ENCODE results near the gene ATP1A1.

The ATP1A1 gene

DNA sequence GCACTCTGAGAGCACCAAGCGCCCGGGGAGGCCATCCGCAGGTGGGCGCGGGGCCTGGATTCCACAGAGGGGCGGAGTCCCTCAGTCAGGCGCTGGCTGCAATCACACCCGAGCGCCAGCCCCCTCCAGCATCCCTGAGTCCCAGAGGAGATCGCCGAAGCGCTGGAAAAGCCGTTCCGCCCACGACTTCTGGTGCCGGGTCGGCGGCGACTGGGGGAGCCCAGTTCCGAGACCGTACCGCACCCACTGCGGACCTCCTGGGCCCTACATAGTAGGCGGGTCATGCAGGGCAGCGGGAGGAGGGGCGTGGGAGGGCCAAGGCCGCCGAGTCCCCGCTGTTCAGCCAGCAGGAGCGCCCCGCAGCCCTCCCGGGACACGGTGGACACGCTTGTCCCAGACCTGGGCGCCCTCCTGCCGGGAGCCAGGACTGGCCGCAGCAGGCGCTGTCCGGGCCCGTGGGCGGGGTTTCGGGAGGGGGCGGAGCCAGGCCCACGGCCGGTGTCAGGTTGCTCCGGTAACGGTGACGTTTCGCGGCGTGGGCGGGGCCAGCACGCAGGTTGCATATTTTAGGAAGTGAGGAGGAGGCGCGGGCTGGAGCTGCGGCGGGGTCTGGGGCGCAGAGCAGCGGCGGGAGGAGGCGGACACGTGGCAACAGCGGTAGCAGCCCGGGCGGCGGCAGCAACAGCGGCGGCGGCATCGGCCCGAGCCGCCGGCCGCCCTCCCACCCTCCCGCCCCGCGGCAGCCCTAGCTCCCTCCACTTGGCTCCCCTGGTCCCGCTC lies at the start of gene ATP1A1:
Gene ATP1A1 (plus strand): TSS at position 594 of the 780 bp plus-strand sequence. CDS start 268 bp downstream, outside the sequence.
- DNase-seq = peak; percentile 98

DNA sequence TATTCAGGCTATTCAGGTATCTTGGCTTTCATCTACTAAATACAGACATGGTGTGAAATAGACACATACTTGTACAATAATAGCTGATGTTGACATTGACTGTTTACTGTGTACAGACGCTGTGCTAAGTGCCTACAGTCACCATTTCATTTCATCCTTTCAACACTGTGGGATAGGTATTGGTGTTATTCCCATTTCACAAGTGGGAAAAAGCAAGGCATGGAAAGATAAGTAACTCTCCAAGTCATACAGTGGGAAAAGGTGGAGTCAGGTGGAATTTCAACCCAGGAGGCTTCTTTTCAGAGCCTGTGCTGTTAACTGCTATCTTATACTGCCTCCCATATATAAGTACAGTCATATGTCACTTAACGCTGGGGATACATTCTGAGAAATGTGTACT lies 49.6 kb upstream of the ATP1A1 start:
- DNase-seq = no peak

DNA sequence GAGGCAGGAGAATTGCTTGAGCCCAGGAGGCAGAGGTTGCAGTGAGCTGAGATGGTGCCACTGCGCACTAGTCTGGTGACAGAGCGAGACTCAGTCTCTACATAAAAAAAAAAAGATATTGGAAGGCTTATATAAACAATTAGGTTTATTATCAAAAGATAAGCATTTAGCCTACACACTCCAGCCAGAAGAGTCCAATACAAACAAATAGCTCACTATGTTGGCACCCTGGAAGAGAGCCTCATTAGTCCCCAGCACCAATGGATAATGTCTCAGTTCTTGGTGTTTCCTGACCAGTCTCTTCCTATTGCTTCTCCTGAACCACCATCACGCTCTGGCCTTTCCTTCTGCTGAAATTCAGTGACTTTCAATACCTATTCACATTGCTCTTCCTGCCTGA lies 48.6 kb upstream of the ATP1A1 start:
- DNase-seq = no peak

DNA sequence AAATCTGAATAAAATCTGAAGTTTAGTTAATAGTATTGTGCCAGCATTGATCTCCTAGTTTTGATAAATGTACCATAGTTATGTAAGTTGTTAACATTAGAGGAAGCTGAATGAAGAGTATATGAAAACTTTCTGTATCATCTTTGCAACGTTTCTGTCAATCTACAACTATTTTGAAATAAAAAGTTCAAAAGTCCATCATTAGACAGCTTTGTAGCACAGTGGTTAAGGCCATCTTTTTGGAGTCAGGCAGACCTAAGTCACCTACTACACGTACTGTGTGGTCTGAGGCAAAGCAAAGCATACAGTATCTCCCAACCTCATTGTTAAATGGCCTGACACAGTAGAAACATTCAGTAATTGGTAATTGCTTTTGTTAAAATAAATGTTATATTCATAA lies 47.9 kb upstream of the ATP1A1 start:
- no peak for DNase-seq

DNA sequence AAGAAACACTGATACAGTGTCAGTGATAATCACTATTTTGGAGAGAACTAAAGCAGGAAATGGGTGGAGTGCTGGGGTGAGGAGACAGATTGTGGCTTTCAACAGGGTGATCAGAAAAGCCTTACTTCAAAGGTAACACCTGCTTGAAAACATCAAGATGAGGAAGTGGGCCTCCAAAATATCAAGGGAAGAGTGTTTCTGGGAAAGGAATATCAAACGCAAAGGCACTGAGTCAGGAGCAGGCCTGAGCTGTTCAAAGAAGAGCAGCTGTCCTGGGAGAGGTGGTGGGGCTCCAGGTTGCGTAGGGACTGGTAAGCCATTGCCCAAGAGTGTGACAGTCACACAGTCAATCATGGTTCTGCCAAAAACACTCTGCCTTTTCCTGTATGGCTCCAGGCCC lies 47.1 kb upstream of the ATP1A1 start:
- peak; percentile 16 for DNase-seq

DNA sequence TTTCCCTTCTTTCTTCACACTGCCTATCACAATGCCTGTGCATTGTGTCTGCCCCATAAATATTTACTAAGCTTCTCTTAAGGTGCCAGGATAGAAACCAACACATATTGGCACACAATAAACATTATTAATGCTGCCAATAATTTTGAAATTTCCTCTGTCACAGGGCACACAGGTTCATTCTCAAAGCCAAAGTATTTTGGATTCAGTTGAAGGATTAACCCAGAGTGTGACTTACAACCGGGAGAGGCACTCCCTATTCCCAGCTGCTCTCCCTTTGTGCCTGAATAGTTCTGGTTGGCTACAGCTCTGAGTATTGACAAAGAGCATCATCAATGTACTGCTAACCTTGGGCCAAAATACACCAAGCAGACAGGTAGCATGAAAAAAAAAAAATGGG lies 46.6 kb upstream of the ATP1A1 start:
- DNase-seq = no peak

DNA sequence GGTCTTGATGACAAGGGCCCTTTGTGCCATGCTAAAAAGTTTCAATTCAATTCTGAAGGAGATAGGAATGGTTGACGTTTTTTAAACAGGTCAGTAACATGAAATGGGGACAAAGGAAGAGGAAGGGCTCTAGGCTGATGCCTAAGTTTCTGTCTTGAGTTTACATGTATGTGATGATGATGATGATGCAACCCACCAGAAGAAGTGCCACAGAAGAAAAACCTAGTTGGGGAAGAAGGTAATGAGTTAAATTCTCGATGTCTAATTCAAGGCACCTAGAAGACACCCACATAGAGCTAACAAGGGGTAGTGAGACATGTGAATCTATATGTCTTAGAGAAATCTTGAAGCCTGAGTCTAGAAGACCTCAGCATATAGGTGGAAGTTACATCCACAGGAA lies 44.4 kb upstream of the ATP1A1 start:
- DNase-seq = no peak

DNA sequence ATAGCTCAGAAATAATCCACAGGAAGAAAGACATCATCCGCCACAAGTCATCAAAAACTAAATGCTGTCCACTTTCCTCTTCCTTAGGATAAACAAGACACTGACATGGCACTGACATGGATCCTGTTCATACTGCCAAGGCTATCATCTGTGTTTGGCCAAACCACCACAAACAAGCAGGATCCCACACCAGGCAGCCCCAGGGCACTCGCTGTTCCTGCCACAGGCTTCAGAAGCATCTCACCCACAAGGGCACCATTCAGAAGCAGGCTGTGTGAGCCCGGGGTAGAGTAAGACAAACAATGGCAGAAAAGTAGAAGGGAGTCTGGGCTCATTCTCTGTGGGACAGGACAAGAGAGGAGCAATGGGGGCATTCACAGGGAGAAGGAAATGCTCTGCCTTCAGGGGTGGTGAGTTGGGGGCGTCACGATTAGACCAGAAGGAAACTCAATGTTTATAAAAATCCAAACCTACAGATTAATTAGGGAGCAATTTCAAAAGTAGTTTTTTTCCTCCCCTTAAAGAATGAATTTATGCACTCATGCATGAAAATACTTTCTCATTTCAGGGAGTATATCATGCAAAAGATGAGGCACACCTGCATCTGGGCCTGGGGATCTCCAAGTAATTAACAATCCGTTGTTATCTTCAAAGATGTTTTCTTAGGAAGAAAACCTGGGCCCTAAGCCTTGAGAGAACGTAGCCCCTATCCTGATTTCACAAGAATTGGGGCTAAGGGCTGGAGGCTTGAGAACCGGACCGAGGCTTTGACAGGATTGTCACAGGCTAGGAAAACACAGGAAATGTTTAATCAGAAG lies 43.3 kb upstream of the ATP1A1 start:
- no peak for DNase-seq

DNA sequence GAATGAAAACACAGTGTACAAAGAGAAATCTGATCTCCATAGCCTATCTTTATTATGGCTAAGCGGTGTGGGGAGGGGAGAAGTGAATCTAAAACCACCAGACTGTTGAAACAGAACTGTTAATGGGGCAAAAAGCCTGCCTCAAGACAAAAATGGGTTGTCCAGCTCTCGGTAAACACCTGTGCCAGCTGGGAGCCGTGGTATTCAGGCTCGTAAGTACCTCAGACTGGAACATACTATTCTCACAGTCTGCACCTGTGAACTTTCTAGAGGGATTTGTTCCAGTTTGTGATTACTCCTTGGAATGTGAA lies 42.7 kb upstream of the ATP1A1 start:
- DNase-seq = no peak

DNA sequence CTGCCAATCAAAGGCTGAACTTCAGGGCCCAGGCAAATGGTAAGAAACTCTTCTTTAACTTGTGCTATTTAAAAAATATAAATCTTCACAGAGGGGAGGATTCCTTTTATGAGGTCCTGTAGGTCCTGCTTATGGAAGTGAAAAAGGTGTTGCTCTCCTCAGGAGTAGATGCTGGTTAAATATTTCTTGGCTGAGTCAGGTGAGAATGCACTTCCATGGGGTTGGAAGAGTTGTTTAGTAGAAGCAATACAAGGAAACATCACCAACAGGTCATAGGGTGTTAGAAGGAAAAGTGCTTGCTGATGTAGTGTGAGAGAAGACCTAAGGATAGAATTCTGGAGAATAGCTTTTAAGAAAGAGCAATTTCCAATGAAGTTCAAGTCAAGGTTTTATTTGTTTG lies 42.2 kb upstream of the ATP1A1 start:
- no peak for DNase-seq

DNA sequence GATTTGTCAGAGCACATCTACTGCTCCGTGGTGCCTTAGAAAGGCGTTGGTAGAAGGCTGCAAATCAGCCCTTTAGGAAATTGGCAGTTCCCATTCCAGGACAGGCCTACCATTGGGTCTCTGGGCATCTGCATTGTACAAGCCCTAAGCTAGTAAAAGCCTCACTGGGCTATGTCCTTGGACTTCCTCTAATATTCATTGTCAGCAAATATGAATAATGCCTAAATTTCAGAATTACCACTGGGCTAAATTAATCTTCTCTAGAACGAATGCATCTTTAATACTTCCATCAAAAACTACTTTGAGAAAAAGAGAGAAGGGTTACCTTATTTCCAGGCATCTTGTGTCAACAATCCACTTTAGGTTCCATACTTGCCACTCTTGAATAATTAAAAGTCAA lies 41.5 kb upstream of the ATP1A1 start:
- DNase-seq = no peak

DNA sequence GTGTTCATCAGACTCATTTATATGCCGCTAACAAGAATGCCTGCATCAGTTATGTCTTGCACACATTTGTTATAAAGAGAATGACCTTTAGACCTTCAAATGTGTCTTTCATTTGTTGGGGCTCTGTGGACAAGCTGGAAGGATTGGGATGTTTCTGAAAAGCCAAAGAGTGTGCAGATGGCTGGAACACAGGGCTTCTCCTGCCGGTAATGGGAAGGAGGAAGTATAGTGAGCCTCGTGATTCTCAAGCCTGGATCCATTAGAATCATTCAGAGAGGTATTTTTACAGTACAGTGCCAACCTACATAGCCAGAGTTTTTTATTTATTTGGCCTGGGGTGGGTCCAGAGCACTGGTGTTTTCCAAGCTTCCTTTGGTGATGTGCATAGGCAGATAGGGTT lies 40.6 kb upstream of the ATP1A1 start:
- no peak for DNase-seq

DNA sequence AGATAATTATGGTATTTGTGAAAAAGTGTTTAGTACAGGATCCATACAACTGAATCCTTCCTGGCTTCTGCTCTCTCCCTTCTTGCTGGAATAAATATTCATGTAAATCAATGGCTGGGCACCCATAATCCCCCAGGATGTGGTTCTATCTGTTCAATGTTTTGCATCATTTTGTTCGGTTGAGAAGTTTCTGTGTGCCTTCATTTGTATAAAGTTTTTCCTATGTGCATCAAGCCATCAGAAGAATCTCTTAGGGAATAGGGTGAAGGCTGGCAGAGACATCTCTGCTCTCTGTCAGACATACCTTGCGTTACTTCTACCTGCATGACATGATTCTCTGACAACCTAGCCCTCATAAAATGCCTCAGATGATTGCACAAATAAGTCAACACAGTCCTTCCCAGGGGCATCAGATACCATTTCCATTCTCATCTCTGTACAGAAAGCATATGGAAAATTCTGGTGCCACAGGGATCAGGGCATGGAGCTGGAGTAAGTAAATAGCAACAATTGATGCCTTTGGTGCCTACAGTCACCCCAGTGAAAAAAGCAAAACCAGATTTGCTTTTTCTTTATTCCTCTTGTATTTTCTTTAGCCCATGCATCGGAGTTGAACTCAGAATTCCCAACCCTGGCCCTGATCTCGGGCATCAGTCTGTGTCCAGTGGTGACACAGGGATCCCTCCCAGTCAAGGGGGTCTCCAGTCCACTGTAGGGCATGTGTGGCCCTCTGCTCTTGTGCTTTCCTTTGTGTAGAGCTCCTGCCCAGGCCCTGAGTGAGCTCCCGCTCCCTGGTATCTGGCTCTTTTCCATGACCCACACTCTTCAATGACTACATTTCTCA lies 39.7 kb upstream of the ATP1A1 start:
- no peak for DNase-seq

DNA sequence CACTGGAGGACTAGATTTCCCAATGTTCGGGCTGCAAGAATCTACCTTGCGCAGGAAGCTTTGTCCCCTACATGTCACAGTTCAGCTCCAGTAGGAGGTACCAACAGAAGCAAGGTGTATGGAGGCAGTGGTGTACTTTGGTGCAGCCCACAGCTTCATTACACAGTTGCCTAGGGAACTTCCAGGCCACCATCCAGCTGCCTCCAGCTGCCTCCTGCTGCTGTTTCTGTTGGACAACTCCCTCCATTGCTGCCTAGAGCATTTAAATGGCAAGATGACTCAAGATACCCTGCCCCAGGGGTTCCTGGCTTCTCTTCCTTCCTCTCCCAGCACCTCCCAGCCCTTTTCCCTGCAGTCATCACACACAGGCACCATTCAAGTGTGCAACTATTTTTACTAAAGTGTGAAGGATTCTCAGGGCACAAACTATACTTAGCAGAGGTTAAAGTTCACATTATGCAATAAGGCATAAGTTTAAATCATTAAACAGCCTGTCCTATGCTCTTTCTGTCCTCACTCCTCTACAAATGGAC lies 39.0 kb upstream of the ATP1A1 start:
- no peak for DNase-seq

DNA sequence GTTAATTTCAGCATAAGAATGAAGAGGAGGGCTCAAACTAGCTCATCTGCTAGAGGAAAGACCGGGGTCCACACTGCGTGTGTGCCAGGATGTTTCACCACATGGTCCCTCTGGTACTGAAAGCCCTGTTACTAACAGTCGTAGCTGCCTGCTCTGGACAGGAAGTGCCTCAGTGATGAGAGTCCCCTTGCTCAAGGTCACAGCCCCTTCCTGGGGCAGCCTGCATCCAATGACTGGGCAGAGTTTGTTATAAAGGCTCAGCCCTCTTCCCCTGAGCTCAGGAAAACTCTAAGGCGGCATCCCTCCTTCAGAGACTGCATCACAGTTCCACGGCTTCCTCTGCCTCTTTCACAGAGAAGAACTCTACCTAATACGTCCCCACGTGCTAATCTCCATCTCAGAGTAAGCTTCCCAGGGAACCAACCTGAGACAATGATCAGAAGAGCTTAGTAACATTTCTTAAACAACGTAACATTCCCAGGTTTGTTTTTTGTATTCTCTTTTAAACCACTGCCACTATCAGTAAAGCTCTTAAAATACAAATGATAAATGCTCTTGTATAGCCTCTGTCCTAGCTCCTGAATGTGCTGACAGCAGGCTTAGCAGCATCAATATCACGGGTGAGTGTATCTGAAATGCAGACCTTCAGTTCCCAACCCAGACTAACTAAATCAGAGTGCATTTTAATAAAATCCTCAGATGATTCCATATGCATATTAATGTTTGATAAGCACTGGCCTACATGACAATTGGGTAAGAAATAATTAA lies 38.0 kb upstream of the ATP1A1 start:
- DNase-seq = no peak

DNA sequence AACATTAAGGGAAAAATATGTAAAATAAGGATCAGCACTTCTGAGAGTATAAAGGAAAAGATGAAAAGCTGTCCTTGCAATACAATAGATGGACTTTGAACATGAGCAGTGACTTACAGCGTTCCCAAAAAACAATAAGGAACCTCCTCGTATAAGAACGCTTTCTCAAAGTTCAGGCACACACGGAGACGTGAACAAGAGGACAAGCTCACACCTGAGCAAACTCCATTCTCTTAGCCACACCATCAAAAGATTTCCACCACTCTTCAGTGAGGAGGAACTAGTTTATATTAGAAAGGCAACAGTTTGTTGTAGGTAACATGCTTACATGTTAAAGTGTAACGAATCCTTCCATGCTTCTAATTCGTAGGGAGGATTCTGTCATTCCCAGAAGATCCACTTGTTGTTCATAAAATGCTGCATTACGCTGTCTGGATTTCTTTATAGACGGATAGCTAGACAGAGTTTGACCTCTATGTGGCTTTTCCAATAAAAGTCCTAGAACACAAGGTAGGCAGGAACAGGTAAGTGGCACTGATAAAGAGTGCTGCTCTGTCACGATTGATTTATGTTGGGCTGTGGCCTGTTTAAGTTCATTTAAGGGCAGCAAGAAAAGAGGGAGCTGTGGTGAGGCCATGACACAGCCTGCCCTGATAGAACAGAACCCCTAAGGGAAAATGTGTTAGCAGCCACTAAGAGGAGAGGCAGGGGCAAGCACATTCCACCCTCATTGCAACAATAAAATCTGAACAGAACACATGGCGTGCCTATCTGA lies 37.0 kb upstream of the ATP1A1 start:
- no peak for DNase-seq

DNA sequence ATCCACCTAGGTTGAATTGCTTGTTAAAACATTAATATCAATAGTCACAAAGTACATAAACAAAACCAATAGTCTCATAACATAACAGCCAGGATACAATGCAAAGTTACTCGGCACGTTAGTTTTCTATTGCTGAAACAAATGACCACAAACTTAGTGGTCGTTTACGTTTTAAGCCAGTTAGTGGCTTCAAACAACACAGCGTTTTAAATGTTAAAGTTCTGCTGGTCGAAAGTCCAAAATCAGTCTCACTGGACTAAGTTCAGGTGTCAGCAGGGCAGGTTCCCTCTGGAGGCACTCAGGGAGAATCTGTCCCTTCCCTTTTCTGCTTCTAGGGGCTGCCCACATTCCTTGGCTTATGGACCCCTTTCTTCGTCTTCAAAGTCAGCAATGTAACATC lies 35.6 kb upstream of the ATP1A1 start:
- no peak for DNase-seq

DNA sequence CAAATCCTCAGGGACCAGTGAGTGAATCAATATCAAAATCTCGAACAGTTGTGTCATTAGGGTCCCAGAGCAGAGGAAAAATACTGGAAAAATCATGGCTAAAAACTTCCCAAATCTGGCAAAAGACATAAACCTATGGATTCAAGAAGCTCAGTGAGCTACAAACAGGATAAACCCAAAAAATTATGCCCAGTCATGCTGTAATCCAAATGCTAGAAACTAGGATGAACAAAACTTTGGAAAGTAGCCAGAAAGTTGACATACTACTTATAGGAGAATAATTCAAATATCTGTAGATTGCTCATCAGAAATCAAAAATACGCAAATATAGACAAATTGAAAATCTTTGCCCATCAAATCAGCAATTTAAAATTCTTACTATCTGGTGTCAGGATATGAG lies 34.6 kb upstream of the ATP1A1 start:
- DNase-seq = no peak

DNA sequence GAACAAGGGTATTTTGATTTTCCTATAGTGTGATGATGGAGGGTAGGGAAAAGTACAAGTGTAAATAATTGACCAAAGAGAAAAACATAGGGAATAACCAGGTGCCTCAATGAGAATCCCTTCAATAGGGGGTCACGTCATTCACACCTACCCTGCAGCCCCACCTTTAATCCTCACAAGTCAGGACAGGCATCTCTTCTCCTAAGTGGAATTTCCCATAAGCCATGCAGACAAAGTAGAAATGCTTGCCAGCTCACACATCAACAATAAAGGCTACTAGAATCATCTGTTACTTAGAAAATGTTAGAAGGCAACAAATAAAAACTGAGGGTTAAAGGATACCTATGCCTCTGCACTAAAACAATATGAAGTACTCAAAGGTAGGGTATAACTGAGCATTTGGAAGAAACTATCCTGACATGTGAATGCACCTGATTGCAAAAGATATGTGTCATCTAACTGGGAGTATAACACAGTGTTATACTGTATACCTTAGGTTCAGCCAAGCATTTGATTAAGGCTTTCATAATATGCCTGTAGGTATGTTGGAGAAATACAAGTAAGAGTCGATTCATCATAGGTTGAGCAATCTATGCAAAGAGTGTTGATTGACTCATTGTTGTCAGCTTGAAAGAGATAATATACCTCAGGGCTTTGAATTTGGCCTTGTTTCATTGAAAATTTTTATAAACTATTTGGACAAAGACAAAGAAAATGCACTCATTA lies 32.4 kb upstream of the ATP1A1 start:
- no peak for DNase-seq

DNA sequence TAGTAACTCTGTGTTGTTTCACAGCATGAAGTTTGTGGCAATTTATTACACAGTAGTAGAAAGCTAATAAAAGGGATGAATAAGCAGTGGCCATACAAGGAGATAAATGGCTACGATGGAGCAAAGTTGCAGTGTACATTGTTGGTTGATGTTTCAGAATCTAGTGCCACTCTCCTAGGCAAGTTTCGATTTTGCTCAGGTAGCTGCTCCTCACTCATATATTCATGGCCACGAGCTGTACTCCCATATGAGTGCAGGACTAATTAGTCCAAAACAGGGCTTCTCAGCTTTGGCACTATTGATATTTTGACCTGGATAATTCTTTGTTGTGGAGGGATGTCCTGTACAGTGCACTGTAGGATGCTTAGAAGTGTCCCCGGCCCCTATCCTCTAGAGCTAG lies 30.0 kb upstream of the ATP1A1 start:
- DNase-seq = no peak

DNA sequence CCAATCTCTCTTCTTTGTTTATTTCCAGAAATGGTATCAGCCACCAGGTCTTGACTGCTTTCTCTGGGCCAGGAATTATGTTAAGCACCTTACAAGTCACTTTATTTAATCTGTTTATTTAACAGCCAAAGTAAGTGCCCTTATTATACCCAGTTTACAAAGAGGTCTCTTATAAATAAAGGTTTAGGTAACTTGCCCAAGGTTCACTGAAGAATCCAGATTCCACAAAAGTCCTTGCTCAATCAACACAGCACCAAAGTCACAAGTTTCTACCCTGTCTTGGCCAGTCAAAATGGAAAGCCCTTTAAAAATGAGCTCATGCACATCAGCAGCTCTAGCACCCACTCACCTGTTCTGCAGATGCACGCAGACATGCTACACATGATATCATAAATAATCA lies 28.0 kb upstream of the ATP1A1 start:
- no peak for DNase-seq
